Tongue (tissue), 2 donors: Measurements from ENCODE around the gene APOBEC3C. TPM values are rescaled to one million over a fixed set of nuclear protein-coding genes. Genes with fewer than 3 reads are reported as not detected.
"Not testable (repeated sequence)": the region's sequence is repeated elsewhere in the genome, so short reads cannot be mapped to it uniquely, and the experiment has no call there.

Experiments
- DNase-seq: peaks from one replicate; pipeline ENCODE4 v3.0.0-alpha.2; 2015
- total RNA-seq: library from RNA; depleted of rRNA; stranded (reverse); fragments of >200 nt; gene quantifications from one replicate; pipeline ENCODE4 v1.2.3, GENCODE V29; 2014

APOBEC3C gene
- total RNA-seq, 1 donor from 2014 or later: 5.8 TPM

GRCh38 chr22:39021552-39022250 lies 7.6 kb downstream of the APOBEC3C start:
- DNase-seq: no peak

GRCh38 chr22:39024519-39025308 lies 10.7 kb downstream of the APOBEC3C start:
- no peak for DNase-seq

GRCh38 chr22:39026509-39027150 lies 12.6 kb downstream of the APOBEC3C start:
- DNase-seq: no peak

- DNase-seq: no peak
These were observed 13.7 kb downstream of the APOBEC3C start for GRCh38 chr22:39027717-39028116.

- no peak for DNase-seq
These were observed 14.2 kb downstream of the APOBEC3C start for GRCh38 chr22:39028281-39028680.

GRCh38 chr22:39029227-39029626 lies 15.2 kb downstream of the APOBEC3C start:
- DNase-seq: no peak

GRCh38 chr22:39030705-39031104 lies 16.6 kb downstream of the APOBEC3C start:
- no peak for DNase-seq

GRCh38 chr22:39031434-39032295 lies 17.6 kb downstream of the APOBEC3C start:
- DNase-seq: not testable (repeated sequence)

- DNase-seq: not testable (repeated sequence)
These were observed 23.0 kb downstream of the APOBEC3C start for GRCh38 chr22:39037071-39037470.

- no peak for DNase-seq
These were observed 25.5 kb downstream of the APOBEC3C start for GRCh38 chr22:39039306-39040126.

GRCh38 chr22:39040155-39040537 lies 26.1 kb downstream of the APOBEC3C start:
- not testable (repeated sequence) for DNase-seq

GRCh38 chr22:39040538-39041296 lies 26.7 kb downstream of the APOBEC3C start, which contains the start of gene APOBEC3F:
TSS of gene APOBEC3F (plus strand) at chr22:39040864. CDS start at chr22:39040961, 97 bp downstream.
- peak; percentile 45 for DNase-seq

- DNase-seq: no peak
These were observed 27.9 kb downstream of the APOBEC3C start for GRCh38 chr22:39041908-39042307.

- DNase-seq: not testable (repeated sequence)
These were observed 29.0 kb downstream of the APOBEC3C start for GRCh38 chr22:39043063-39043462.

GRCh38 chr22:39045136-39045535 lies 31.1 kb downstream of the APOBEC3C start:
- not testable (repeated sequence) for DNase-seq

- peak; percentile 15 for DNase-seq
These were observed 35.4 kb downstream of the APOBEC3C start for GRCh38 chr22:39049486-39049885.

GRCh38 chr22:39051844-39052495 lies 37.9 kb downstream of the APOBEC3C start:
- not testable (repeated sequence) for DNase-seq

GRCh38 chr22:39055658-39056057 lies 41.6 kb downstream of the APOBEC3C start:
- DNase-seq: no peak

- not testable (repeated sequence) for DNase-seq
These were observed 47.2 kb downstream of the APOBEC3C start for GRCh38 chr22:39061290-39061689.

- not testable (repeated sequence) for DNase-seq
These were observed 47.9 kb downstream of the APOBEC3C start for GRCh38 chr22:39061951-39062350.
